HG03135 (cell line): ENCODE results near the gene MOB3A.

Experiments
- ATAC-seq: cut with Tn5 transposase; IDR thresholded peaks from one replicate; pipeline ENCODE4 v1.9.1; 2021; ENCODE audit warnings: mild to moderate bottlenecking, moderate library complexity; ENCODE audit not compliant: unreplicated experiment

Gene MOB3A

GRCh38 chr19:2047449-2048103, 48.5 kb downstream of the MOB3A start:
- ATAC-seq: no peak

- no peak for ATAC-seq
Measured at GRCh38 chr19:2047076-2047448, 49.1 kb downstream of the MOB3A start.

- ATAC-seq: no peak
Measured at GRCh38 chr19:2046046-2046907, 49.8 kb downstream of the MOB3A start.

- no peak for ATAC-seq
Measured at GRCh38 chr19:2045501-2046045, 50.6 kb downstream of the MOB3A start.

GRCh38 chr19:2044709-2045500, 51.2 kb downstream of the MOB3A start:
- ATAC-seq: no peak

GRCh38 chr19:2043961-2044708, 52.0 kb downstream of the MOB3A start:
- no peak for ATAC-seq

GRCh38 chr19:2043251-2043641, 52.9 kb downstream of the MOB3A start:
- no peak for ATAC-seq

GRCh38 chr19:2042485-2043250, 53.5 kb downstream of the MOB3A start:
- ATAC-seq: peak; percentile 12

GRCh38 chr19:2041683-2042484, 54.2 kb downstream of the MOB3A start:
- peak; percentile 67 for ATAC-seq

GRCh38 chr19:2041433-2041682, 54.8 kb downstream of the MOB3A start:
- no peak for ATAC-seq

- no peak for ATAC-seq
Measured at GRCh38 chr19:2040647-2041432, 55.3 kb downstream of the MOB3A start.

GRCh38 chr19:2039959-2040646, 56.0 kb downstream of the MOB3A start:
- ATAC-seq: no peak

- no peak for ATAC-seq
Measured at GRCh38 chr19:2039089-2039958, 56.8 kb downstream of the MOB3A start.

- ATAC-seq: no peak
Measured at GRCh38 chr19:2038284-2039088, 57.6 kb downstream of the MOB3A start.

- no peak for ATAC-seq
Measured at GRCh38 chr19:2037651-2038255, 58.4 kb downstream of the MOB3A start.

- ATAC-seq: no peak
Measured at GRCh38 chr19:2036424-2036823, 59.7 kb downstream of the MOB3A start.
